ENCODE measurements around the gene ADAMTS16.

GRCh38 chr5:5132234-5132633 is 7.9 kb upstream of the ADAMTS16 start:
- no peak for TF ChIP-seq POLR2A (IDR thresholded peaks at IDR 0.05)
- TF ChIP-seq CTCF (IDR thresholded peaks at IDR 0.05), result no peak
- no peak for TF ChIP-seq EP300 (IDR thresholded peaks at IDR 0.05)

Measured in ovary (tissue), 3 donors.